HepG2 (cell line): ENCODE data around the gene TMEM229B.
"Not testable (repeated sequence)": the region's sequence is repeated elsewhere in the genome, so short reads cannot be mapped to it uniquely, and the experiment has no call there.

ENCODE experiments used
- ESRRA ChIP-seq: sonication (generic); formaldehyde crosslinking; IDR thresholded peaks from 2 replicates; pipeline ENCODE4 v1.5.1; 2020; ENCODE audit warnings: mild to moderate bottlenecking, low read depth, missing genetic modification reagents
- EZH2 ChIP-seq: conservative IDR thresholded peaks from 2 replicates; pipeline ENCODE4 v1.6.1; 2012; ENCODE audit warnings: mild to moderate bottlenecking, low read depth, low read length, moderate library complexity
- GABPA ChIP-seq, 2 experiments: IDR thresholded peaks; 2 replicates each; pipeline ENCODE4 v1.6.1; 2011 to 2016; ENCODE audit warnings: low read depth in 2 of 2, low read length in 1 of 2, missing biosample characterization in 1 of 2, missing genetic modification characterization in 1 of 2
- HOXA7 ChIP-seq: sonication (generic); formaldehyde crosslinking; IDR thresholded peaks from 2 replicates; pipeline ENCODE4 v1.8.1; 2022; ENCODE audit warnings: mild to moderate bottlenecking, missing genetic modification reagents, moderate library complexity
- MEIS1 ChIP-seq: sonication (generic); formaldehyde crosslinking; IDR thresholded peaks from 2 replicates; pipeline ENCODE4 v1.9.0; 2021; ENCODE audit warnings: mild to moderate bottlenecking, missing genetic modification reagents, moderate library complexity, borderline replicate concordance
- NR1H2 ChIP-seq: sonication (generic); formaldehyde crosslinking; IDR thresholded peaks from 2 replicates; pipeline ENCODE4 v1.8.1; 2022; ENCODE audit warnings: low read depth, missing genetic modification reagents, borderline replicate concordance
- TGIF2 ChIP-seq: IDR thresholded peaks from 2 replicates; pipeline ENCODE4 v1.6.1; 2016; ENCODE audit warnings: control low read depth, missing compliant biosample characterization
- ZNF510 ChIP-seq: sonication (generic); formaldehyde crosslinking; IDR thresholded peaks from 2 replicates; pipeline ENCODE4 v1.4.0; 2020; ENCODE audit warnings: low read depth, mild to moderate bottlenecking, missing genetic modification reagents
- ZNF513 ChIP-seq: sonication (generic); formaldehyde crosslinking; conservative IDR thresholded peaks from 2 replicates; pipeline ENCODE4 v1.5.0; 2020; ENCODE audit warnings: missing genetic modification reagents
- TF ChIP-seq, protein P1 (sequence below): sonication (generic); formaldehyde crosslinking; IDR thresholded peaks from 2 replicates; pipeline ENCODE4 v1.5.0; 2020; ENCODE audit warnings: mild to moderate bottlenecking, missing genetic modification reagents, moderate library complexity

DNA sequence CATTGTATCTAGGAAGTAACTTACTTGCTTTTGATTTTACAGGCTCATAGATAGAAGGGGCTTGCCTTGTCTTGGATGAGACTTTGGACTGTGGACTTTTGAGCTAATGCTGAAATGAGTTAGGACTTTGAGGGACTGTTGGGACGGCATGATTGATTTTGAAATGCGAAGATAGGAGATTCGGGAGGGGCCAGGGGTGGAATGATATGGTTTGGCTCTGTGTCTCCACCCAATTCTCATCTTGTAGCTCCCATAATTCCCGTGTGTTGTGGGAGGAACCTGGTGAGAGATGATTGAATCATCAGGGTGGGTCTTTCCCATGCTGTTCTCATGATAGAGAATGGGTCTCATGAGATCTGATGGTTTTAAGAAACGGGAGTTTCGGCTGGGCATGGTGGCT is 36.9 kb downstream of the TMEM229B start:
- TF ChIP-seq EZH2; TGIF2 (CRISPR knock-in tag); ZNF513; NR1H2 (CRISPR knock-in tag); GABPA (IDR thresholded peaks at IDR 0.05; ENCODE audit: low read depth, low read length); GABPA (CRISPR knock-in tag; IDR thresholded peaks at IDR 0.05; ENCODE audit: low read depth); MEIS1; HOXA7 (CRISPR knock-in tag); ZNF510 (CRISPR knock-in tag); ESRRA: not testable (repeated sequence)
- TF ChIP-seq, protein P1, sequence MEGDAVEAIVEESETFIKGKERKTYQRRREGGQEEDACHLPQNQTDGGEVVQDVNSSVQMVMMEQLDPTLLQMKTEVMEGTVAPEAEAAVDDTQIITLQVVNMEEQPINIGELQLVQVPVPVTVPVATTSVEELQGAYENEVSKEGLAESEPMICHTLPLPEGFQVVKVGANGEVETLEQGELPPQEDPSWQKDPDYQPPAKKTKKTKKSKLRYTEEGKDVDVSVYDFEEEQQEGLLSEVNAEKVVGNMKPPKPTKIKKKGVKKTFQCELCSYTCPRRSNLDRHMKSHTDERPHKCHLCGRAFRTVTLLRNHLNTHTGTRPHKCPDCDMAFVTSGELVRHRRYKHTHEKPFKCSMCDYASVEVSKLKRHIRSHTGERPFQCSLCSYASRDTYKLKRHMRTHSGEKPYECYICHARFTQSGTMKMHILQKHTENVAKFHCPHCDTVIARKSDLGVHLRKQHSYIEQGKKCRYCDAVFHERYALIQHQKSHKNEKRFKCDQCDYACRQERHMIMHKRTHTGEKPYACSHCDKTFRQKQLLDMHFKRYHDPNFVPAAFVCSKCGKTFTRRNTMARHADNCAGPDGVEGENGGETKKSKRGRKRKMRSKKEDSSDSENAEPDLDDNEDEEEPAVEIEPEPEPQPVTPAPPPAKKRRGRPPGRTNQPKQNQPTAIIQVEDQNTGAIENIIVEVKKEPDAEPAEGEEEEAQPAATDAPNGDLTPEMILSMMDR (CRISPR knock-in tag), result not testable (repeated sequence)
